NCI-H2081 (cell line): ENCODE results near the gene DAO.
A peak's percentile ranks its signal among the peaks of the same experiment; 100 is the strongest.
"Not testable (repeated sequence)": the region's sequence is repeated elsewhere in the genome, so short reads cannot be mapped to it uniquely, and the experiment has no call there.

Experiments
- DNase-seq, 2 experiments: peaks; one replicate each; lab custom pipeline; 2025; lab: John Stamatoyannopoulos, UW

DAO gene

GRCh38 chr12:108879615-108880254, at the start of gene DAO:
Gene DAO, plus strand, starts transcription at chr12:108880092. Its CDS starts 4,915 bp downstream, at chr12:108885007.
- no peak for DNase-seq

- no peak for DNase-seq
These were observed 48.4 kb upstream of the DAO start for GRCh38 chr12:108831309-108831991.

- no peak for DNase-seq
These were observed 47.7 kb upstream of the DAO start for GRCh38 chr12:108832208-108832607.

GRCh38 chr12:108832730-108833354, 47.0 kb upstream of the DAO start:
- no peak for DNase-seq

GRCh38 chr12:108833355-108833733, 46.5 kb upstream of the DAO start:
- DNase-seq, result no peak

- DNase-seq, result no peak
These were observed 46.0 kb upstream of the DAO start for GRCh38 chr12:108833757-108834472.

GRCh38 chr12:108835860-108836634, 43.8 kb upstream of the DAO start:
- no peak for DNase-seq

GRCh38 chr12:108837239-108837638, 42.7 kb upstream of the DAO start:
- no peak for DNase-seq

- no peak for DNase-seq
These were observed 42.2 kb upstream of the DAO start for GRCh38 chr12:108837680-108838079.

GRCh38 chr12:108838194-108839017, 41.5 kb upstream of the DAO start:
- peak; percentile 39 to 81 for DNase-seq

GRCh38 chr12:108839018-108839889, 40.6 kb upstream of the DAO start:
- no peak for DNase-seq

GRCh38 chr12:108839890-108840230, 40.0 kb upstream of the DAO start:
- no peak for DNase-seq

- DNase-seq, result no peak
These were observed 39.1 kb upstream of the DAO start for GRCh38 chr12:108840605-108841332.

- DNase-seq, result not testable (repeated sequence)
These were observed 38.1 kb upstream of the DAO start for GRCh38 chr12:108841825-108842224.

- DNase-seq, result no peak
These were observed 37.5 kb upstream of the DAO start for GRCh38 chr12:108842361-108842760.

GRCh38 chr12:108843187-108843586, 36.7 kb upstream of the DAO start:
- no peak for DNase-seq

- DNase-seq, result no peak
These were observed 34.2 kb upstream of the DAO start for GRCh38 chr12:108845696-108846095.

- peak in 1 of 2 experiments; percentile 7 for DNase-seq
These were observed 33.6 kb upstream of the DAO start for GRCh38 chr12:108846290-108846701.

GRCh38 chr12:108847705-108848104, 32.2 kb upstream of the DAO start:
- no peak for DNase-seq
